ENCODE results near the gene SLC6A6. TPM values are rescaled to one million over a fixed set of nuclear protein-coding genes. Genes with fewer than 3 reads are reported as not detected.

SLC6A6 gene
- total and polyA plus RNA-seq, 2 experiments from 2014 or later: 27.5 to 150 TPM

- H3K9me2 ChIP-seq (ENCODE audit: insufficient read depth): no peaks in the 10 kb centered on the region
- Mint-ChIP-seq H3K27me3 (ENCODE audit: insufficient read depth, low read depth, poor library complexity) (peaks cover 23% of the 10 kb centered on the region), H3K27ac (peak overlapping the region; percentile 89), H3K4me3 (no peak overlapping the region; the same call in 2 of the 3 replicates), H3K36me3 (ENCODE audit: low read depth) (0 out of 3 replicates have a peak, but pooled peaks cover 4% of the 10 kb centered on the region), H3K4me1 (peaks cover 74% of the 10 kb centered on the region), H3K9me3 (no peaks in the 10 kb centered on the region)
- peak overlapping the region; percentile 65 for H3K4me2 ChIP-seq
- H4K20me1 ChIP-seq (replicated peaks; ENCODE audit: insufficient read depth): peaks cover 33% of the 10 kb centered on the region
- H3K27ac ChIP-seq (ENCODE audit: low read depth): no peak overlapping the region; the same call in 1 of the 2 replicates
- H3K4me3 ChIP-seq: no peak overlapping the region; the same call in 1 of the 2 replicates
- TF ChIP-seq CREB1 (CRISPR knock-in tag; IDR thresholded peaks at IDR 0.05; ENCODE audit: low read depth) (no peak), EZH2 (IDR thresholded peaks at IDR 0.05; ENCODE audit: low read depth, unreplicated experiment) (no peak), ZNF114 (CRISPR knock-in tag; IDR thresholded peaks at IDR 0.05) (no peak), ETS1 (IDR thresholded peaks at IDR 0.05) (no peak), POLR2AphosphoS5 (IDR thresholded peaks at IDR 0.05; ENCODE audit: low read depth) (no peak), ZNF462 (CRISPR knock-in tag; IDR thresholded peaks at IDR 0.05) (no peak), STAT1 (IDR thresholded peaks at IDR 0.05; ENCODE audit: unreplicated experiment) (no peak), NANOG (IDR thresholded peaks at IDR 0.05; ENCODE audit: borderline replicate concordance) (no peak), EZH2phosphoT487 (IDR thresholded peaks at IDR 0.05; ENCODE audit: unreplicated experiment) (no peak)
- H3F3A ChIP-seq (replicated peaks; ENCODE audit: low read depth): peaks cover 3% of the 10 kb centered on the region; the same call in 1 of the 2 replicates
- H2AFZ ChIP-seq: no peak overlapping the region
- peaks cover 82% of the 10 kb centered on the region for H3K79me2 ChIP-seq (replicated peaks; ENCODE audit: insufficient read depth)
- no peaks in the 10 kb centered on the region for H3K27me3 ChIP-seq (ENCODE audit: insufficient read depth)
- DNase-seq (ENCODE audit: low spot score) (no peak), ATAC-seq (no peak)
- peaks cover 58% of the 10 kb centered on the region for H3K4me1 ChIP-seq (ENCODE audit: insufficient read depth)
- H3K36me3 ChIP-seq (ENCODE audit: insufficient read depth): peaks cover 4% of the 10 kb centered on the region; the same call in 1 of the 2 replicates
Observed at GRCh38 chr3:14425581-14426304, 23.3 kb downstream of the SLC6A6 start.

Measured in GM23338 (cell line).